GM12875 (cell line): Measurements from ENCODE around the gene SLC29A4.

ENCODE experiments used
- H3K4me3 ChIP-seq: one replicate; pipeline ENCODE4 v1.5.1; 2011; ENCODE audit warnings: low read depth, low read length, control low read depth
- TF ChIP-seq, protein P1 (sequence below): IDR thresholded peaks from 2 replicates; pipeline ENCODE4 v1.5.1; 2011; ENCODE audit warnings: low read depth, mild to moderate bottlenecking, control low read depth, inconsistent platforms, low read length, moderate library complexity, borderline replicate concordance; ENCODE audit not compliant: insufficient read depth

The SLC29A4 gene

GRCh38 chr7:5349437-5350173 lies 66.9 kb downstream of the SLC29A4 start:
- no peak overlapping the region for H3K4me3 ChIP-seq
- TF ChIP-seq, protein P1, sequence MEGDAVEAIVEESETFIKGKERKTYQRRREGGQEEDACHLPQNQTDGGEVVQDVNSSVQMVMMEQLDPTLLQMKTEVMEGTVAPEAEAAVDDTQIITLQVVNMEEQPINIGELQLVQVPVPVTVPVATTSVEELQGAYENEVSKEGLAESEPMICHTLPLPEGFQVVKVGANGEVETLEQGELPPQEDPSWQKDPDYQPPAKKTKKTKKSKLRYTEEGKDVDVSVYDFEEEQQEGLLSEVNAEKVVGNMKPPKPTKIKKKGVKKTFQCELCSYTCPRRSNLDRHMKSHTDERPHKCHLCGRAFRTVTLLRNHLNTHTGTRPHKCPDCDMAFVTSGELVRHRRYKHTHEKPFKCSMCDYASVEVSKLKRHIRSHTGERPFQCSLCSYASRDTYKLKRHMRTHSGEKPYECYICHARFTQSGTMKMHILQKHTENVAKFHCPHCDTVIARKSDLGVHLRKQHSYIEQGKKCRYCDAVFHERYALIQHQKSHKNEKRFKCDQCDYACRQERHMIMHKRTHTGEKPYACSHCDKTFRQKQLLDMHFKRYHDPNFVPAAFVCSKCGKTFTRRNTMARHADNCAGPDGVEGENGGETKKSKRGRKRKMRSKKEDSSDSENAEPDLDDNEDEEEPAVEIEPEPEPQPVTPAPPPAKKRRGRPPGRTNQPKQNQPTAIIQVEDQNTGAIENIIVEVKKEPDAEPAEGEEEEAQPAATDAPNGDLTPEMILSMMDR = no peak

- H3K4me3 ChIP-seq = no peak overlapping the region
Observed at GRCh38 chr7:5350174-5350463, 67.4 kb downstream of the SLC29A4 start.

GRCh38 chr7:5350600-5351385 lies 68.0 kb downstream of the SLC29A4 start:
- H3K4me3 ChIP-seq = no peak overlapping the region

More at GRCh38 chr7:5350174-5350463, 67.4 kb downstream of the SLC29A4 start:
- TF ChIP-seq, protein P1 = no peak

GRCh38 chr7:5351507-5352265 lies 68.9 kb downstream of the SLC29A4 start:
- H3K4me3 ChIP-seq = no peak overlapping the region

More at GRCh38 chr7:5350600-5351385, 68.0 kb downstream of the SLC29A4 start:
- TF ChIP-seq, protein P1 = no peak

GRCh38 chr7:5352440-5353010 lies 69.8 kb downstream of the SLC29A4 start:
- TF ChIP-seq, protein P1 = no peak
- H3K4me3 ChIP-seq = no peak overlapping the region

More at GRCh38 chr7:5351507-5352265, 68.9 kb downstream of the SLC29A4 start:
- TF ChIP-seq, protein P1 = no peak

DNA sequence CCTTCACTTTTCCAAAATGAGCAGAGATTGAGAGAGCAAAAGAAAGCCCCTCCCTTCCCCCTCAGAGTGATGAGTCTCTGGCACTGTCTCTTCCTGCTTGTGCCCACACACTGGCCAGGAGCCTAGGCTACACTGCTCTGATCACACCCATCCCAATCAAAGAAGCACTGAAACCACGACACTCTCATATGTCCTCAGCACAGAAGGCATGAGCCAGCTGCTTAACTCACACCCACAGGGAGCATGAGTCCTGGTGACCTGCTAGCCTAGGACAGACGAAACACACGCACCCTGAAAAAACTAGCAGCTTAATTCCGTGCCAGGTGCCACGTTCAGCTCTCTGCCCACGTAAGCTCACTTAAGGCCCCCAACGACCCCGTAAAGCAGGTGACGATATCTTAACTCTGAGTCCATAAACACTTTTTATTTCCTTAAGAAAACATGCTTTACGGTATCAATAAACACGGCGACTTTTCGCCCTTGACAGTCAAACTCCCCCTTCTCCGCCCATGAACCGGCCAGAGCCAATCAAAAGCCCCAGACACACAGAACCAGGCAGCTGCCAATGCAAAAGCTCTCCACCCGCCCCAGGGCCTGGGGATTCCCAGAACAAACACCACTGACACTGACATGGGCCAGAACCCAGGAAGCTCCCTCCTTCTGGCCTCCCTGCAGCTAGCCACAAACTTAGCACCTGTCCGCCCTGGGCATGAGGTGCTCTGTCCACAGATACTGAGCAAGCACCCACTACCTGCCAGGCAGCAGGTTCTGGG lies 71.9 kb downstream of the SLC29A4 start:
- H3K4me3 ChIP-seq = no peak overlapping the region
- TF ChIP-seq, protein P1 = no peak
